Cortex of kidney (tissue), 1 donor: ENCODE data around the gene PFKFB2.

Source experiments
- DNase-seq: peaks from one replicate; lab custom pipeline; 2025; lab: John Stamatoyannopoulos, UW

PFKFB2 gene

DNA sequence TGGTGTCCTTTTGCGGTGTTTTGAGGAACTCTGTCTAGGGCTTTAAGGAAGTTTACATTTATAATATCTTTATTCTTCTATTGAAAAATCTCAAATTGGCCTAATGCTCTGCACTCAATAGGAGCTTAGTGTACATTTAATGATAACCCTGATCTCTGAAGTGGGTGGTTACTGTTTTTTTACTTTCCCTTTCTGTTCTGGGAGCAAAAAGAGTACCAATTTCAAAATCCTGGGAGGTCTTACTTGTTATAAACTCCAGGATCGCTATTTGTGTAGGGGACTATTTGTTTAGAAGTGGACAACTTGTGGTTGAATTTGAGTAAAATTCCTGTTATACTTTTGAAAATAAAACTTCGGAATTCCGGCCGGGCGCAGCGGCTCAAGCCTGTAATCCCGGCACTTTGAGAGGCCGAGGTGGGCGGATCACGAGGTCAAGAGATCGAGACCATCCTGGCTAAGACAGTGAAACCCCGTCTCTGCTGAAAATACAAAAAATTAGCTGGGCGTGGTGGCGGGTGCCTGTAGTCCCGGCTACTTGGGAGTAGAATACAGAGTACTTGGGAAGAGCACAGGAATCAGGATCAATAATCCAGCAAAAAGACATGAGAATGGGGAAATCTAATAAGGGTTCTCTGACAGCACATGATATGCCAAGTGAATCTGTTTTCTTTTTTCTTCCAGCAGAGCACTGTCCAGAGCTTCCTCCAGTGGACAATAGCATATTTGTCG, 36.7 kb downstream of the PFKFB2 start:
- no peak for DNase-seq

DNA sequence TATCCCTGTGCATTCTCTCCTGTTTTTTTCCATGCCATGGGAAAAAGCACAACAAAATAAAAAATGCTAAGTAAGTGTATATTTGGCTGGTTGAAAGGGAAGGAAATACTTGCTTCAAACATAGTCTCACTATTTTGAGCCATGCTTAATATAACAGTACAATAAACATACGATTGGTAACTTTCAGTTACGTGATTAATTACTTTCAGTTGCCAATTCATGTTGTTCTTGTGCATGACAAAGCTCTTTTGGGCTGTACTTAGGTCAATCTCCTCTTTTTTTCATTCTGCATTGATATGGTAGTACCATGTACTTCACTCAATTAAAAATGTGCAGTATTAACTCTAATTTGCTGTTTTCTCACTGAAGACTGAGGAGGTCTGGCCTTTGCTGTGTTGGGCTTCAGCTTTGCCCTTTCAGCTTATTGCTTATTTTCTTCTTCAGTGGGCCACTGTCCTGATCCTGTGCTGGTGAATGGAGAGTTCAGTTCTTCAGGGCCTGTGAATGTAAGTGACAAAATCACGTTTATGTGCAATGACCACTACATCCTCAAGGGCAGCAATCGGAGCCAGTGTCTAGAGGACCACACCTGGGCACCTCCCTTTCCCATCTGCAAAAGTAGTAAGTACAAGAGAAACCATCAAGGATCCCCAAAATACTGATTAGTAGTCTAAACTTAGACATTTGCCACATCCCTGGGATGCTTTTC, 38.3 kb downstream of the PFKFB2 start:
- no peak for DNase-seq

DNA sequence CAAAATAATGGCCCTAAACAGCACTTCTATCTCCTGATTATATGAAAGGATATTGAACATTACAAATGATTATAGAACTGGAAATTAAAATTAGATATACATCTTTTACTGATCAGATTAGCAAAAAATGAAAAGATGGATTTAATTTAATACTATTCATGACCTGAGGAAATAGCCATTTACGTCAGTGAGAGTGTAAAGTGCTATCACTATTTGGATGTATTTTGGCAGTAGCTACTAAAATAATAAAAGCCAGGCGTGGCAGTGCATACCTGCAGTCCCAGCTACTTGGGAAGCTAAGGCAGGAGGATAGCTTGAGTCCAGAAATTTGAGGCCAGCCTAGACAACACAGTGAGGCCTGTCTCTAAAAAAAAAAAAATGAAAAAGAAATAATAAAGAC, 40.9 kb downstream of the PFKFB2 start:
- no peak for DNase-seq

DNA sequence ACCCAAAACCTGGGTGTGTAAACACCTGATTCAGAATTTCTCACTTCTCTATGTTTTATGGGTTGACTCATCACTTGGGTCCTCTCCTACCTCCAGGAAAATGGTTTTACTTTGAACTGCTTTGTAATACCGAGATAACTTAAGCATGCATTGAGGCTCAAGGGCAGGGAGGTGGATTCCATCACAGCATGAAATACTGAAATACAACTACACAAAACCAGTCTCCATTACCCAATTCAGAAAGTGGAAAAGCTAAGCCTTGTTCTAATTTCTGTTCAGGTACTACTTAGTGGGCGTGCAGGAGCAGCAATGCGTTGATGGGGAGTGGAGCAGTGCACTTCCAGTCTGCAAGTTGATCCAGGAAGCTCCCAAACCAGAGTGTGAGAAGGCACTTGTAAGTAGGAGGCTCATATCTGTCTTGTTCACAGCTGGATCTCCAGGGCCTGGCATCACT, 44.8 kb downstream of the PFKFB2 start:
- DNase-seq = no peak

DNA sequence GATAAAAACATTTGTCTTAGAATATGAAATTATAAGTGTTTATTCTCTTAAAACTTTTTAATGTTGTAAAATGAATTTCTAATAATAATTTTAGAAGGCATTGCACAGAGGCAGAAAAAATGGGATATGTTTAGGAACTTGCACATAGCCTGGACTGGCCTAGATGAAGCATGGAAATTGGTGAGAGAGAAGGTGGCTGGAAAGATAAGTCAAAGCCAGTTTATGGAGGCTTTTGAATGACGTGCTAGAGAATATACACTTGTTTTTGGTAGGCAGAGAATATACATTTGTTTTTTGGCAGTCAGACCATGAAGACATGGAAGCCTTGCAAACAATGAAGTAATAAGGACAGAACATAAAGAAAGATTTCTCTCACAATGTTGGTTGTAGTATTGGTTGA, 48.6 kb downstream of the PFKFB2 start:
- DNase-seq = no peak

DNA sequence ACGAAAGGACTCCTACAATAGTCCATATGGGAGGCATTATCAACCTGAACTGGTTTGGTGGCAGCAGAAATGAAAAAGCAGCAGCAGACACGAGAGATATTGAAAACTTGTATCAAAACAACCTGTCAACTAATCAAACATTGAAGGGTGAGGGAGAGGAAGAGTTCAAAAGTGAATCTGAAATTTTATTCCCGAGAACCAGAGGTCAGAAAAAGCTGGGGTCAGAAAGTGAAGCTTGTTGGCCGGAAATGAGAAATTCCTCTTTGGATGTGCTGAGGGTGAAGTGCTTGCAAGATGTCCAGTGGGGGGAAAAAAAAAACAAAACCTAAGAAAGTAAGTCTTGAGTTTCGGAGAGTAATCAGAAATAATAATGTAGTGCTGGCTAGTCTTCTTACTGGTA, 49.1 kb downstream of the PFKFB2 start:
- DNase-seq = no peak

DNA sequence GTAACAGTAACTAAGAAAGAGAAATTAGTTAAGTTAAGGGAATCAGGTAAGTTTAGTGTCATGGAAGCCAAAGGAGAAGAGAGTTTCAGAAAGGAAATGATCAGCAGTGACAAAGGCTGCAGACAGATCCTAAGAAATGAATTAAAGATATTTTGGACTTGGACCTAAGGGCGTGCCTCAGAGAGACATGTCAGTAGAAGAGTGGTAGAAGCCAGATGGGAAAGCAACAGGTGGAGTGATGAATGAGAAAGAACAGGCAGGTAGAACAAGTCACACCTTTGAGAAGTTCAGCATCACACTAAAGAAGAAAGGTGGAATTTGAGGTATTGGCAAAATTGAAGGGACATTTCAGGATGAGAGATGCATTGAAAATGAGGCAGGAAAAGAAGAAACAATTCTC, 49.6 kb downstream of the PFKFB2 start:
- DNase-seq = no peak

DNA sequence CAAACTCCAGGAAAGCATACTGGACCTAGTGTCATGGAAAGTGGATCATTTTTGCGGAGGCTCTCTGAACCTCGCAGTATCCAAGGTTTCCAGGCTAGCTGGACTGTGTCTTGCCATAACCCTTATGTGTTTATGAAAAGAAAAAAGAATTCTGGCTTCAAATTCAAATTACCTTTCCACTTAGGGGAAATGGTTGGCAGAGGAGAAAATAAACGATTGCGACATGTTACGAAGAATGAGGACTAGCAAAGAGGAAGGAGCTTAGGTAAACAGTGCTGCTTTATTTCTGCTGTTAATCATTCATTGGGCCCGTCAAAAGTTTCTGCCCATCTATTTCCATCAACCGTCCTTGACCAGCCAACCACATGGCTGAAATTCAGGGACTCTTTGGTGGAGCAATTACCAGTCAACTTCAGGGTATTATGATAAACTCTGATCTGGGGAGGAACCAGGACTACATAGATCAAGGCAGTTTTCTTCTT, 50.9 kb downstream of the PFKFB2 start, which contains the start of gene C4BPA:
TSS of gene C4BPA (plus strand) at position 342 of the 482 bp plus-strand sequence. CDS start 8,793 bp downstream, outside the sequence.
- DNase-seq = no peak

DNA sequence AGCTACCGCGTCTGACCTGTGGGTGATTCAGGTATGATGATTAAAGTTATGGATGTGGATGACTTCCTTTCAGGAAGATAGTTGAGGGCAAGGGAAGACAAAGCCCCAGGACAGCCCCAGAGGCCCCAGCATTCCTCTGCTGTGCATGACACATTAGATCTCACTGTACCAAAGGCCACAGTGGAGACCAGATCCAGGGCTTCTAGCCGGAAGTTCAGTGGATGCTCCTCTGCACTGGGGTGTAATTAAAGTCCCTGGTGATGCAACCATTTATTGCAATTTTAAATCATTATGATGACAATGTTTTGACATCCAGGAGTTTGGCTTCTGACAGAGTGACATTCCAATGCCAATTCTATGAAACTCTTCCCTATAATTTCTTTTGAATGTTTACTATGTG, 55.9 kb downstream of the PFKFB2 start:
- no peak for DNase-seq

DNA sequence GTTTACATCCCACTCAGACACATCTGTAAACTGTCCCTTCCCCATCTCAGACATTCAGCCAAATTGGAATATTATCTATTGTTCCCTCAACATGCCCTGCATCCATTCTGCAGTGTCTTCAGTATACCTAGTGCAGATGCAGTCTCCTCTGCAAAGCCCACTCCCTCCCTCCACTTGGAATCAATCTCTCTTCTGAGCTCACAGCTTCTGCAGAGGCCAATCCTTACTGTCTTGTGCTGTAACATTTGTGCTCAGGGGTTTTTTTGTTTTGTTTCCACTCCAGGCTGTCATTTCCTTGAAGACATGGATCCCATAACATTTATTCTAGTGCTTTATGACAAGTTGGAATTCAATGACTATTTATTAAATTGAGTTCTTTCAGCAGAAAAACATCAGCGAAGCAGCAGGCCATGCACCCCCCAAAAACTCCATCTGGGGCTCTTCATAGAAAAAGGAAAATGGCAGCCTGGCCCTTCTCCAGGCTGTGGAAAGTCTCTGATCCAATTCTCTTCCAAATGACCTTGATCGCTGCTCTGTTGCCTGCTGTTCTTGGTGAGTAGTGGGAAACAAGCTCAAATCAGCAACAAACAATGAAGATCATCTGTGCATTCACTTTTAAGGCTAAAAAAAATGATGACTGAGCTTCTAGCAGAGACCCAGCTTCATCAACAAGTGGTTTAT, 59.7 kb downstream of the PFKFB2 start:
- DNase-seq = no peak

DNA sequence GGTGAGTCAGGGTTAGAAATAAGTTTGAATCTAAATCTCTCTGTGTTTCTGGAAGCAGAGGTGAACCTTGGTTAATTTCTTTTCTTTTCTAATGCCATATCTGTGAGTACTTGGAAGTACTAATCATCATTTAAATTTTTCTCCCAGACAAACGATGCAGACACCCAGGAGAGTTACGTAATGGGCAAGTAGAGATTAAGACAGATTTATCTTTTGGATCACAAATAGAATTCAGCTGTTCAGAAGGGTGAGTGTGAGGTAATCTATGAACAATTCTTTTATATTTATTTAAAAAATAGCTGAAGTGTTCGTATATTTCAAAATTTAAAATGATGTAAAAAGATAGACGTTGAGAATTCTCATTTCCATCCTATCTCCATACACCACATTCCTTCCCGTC, 62.2 kb downstream of the PFKFB2 start:
- DNase-seq = no peak

DNA sequence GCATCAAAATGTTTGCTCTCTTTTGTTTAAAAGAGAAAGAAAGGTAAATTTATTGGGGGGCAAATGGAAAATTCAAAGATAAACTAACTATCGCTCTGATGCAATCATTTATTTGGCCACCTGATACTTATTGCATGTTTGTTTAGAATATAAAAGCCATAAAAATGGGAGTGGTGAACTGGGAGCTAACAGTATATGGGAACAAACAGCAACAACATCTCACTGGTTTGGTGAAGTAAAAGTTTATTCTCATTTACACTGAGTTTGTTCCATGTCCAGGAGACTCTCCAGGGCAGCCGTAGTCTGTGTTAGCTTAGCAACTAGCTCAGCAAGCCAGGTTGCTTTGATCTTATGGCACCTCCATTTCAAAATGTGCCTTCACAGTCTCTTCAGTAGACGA, 71.3 kb downstream of the PFKFB2 start:
- no peak for DNase-seq

DNA sequence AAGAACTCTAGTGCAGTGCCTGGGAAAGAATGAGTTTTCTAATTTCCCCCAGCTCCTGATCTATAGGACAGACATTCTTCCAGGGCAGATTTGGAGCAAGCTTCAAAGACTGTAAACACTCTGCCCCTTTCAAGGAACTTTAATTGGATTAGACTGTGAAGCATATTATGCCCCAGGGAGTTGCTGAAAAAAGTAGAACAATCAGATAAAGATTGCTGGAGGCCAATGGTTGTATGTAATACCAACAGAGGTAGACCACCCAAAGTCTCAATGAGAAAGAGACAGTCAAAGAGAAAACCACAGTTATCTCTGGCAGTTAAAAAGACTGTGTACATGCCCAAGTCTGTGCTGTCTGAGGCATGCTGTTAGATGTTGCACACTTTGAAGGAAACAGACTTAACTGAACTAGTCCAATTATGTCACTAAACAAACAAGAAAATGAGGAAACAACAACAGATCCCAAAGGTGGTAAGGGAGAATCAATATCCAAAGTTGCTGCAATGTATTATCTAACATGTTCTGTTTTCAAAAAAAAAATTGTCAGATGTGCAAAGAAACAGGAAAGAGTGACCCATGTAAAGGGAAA, 75.4 kb downstream of the PFKFB2 start:
- no peak for DNase-seq

DNA sequence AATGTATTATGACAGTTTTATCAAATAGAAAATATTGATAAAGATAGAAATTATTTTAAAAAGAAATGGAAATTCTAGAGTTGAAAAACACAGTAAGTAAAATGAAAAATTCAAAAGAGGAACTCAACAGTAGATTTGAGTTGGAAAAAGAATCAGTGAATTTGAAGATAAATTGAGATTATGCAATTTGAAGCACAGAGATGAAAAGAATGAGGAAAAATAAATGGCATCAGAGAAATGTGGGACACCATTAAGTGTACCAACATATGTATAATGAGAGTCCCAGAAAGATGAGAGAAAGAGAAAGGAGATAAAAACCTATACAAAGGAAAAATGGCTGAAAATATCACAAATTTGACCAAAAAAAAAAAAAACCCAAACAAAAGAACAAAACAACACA, 76.0 kb downstream of the PFKFB2 start:
- no peak for DNase-seq
